Neural cell (in vitro differentiated cells): ENCODE data around the gene EFCC1.

Experiments used
- CTCF ChIP-seq: fragments of 450-650 bp; IDR thresholded peaks from 2 replicates; pipeline ENCODE4 v1.5.1; 2014; ENCODE audit warnings: antibody characterized with exemption, mild to moderate bottlenecking, moderate library complexity; ENCODE audit not compliant: poor library complexity, severe bottlenecking
- EP300 ChIP-seq: fragments of 450-650 bp; conservative IDR thresholded peaks from 2 replicates; pipeline ENCODE4 v1.6.1; 2014; ENCODE audit warnings: antibody characterized with exemption, mild to moderate bottlenecking, moderate library complexity; ENCODE audit not compliant: poor library complexity, severe bottlenecking
- EZH2 ChIP-seq: fragments of 200-600, 300-800 bp; shearing (Covaris generic), sonication (generic); IDR thresholded peaks from 2 replicates; pipeline ENCODE4 v1.6.1; 2014; ENCODE audit warnings: antibody characterized with exemption, low read length, borderline replicate concordance, mild to moderate bottlenecking; ENCODE audit not compliant: insufficient read depth, poor library complexity, severe bottlenecking
- MXI1 ChIP-seq: fragments of 450-650 bp; conservative IDR thresholded peaks from 2 replicates; pipeline ENCODE4 v1.6.1; 2014; ENCODE audit warnings: antibody characterized with exemption, mild to moderate bottlenecking; ENCODE audit not compliant: poor library complexity, severe bottlenecking
- POLR2AphosphoS5 ChIP-seq: IDR thresholded peaks from 2 replicates; pipeline ENCODE4 v1.6.1; 2012
- RAD21 ChIP-seq: fragments of 450-650 bp; conservative IDR thresholded peaks from 2 replicates; pipeline ENCODE4 v1.6.1; 2014; ENCODE audit warnings: antibody characterized with exemption, mild to moderate bottlenecking, moderate library complexity
- REST ChIP-seq: IDR thresholded peaks from 2 replicates; pipeline ENCODE4 v1.6.1; 2012; ENCODE audit warnings: borderline replicate concordance
- SMC3 ChIP-seq: fragments of 450-650 bp; conservative IDR thresholded peaks from 2 replicates; pipeline ENCODE4 v1.6.1; 2014; ENCODE audit warnings: antibody characterized with exemption, mild to moderate bottlenecking, moderate library complexity; ENCODE audit not compliant: poor library complexity
- TAF1 ChIP-seq: IDR thresholded peaks from 2 replicates; pipeline ENCODE4 v1.6.1; 2012; ENCODE audit warnings: low read depth

DNA sequence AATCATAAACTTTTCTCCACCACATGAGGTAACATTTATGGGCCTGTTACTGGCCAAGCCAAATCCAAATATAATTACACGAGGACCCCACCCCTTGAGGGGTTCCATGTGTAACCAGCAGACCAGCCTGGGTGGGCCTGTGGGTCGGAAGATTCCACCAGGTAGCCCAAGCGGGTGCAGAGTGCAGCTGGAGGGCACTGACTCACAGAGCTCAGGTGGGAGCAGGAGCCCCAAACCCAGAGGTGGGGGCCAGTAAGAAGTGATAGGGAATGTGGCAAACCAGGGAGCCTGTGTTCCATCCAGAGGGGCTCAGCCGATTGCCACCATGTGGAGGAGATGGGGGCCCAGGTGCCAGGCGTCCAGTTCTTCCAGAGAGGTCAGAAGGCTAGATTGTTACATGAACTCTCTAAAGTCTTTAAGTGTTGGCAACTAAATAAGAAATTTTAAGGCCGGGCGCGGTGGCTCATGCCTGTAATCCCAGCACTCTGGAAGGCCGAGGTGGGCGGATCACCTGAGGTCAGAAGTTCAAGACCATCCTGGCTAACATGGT, 62.1 kb downstream of the EFCC1 start:
- TF ChIP-seq CTCF = no peak
- no peak for TF ChIP-seq EZH2
- no peak for TF ChIP-seq MXI1
- TF ChIP-seq SMC3 = no peak
- no peak for TF ChIP-seq EP300
- no peak for TF ChIP-seq POLR2AphosphoS5
- no peak for TF ChIP-seq REST
- no peak for TF ChIP-seq RAD21
- no peak for TF ChIP-seq TAF1
